Measurements from ENCODE around the gene DYNC1LI2. TPM values are rescaled to one million over a fixed set of nuclear protein-coding genes. Genes with fewer than 3 reads are reported as not detected.

Gene DYNC1LI2
- total and polyA plus RNA-seq, 2 donors (not counting 1 experiment from before 2014, with no cell fraction given) = 33.9 to 109 TPM

- no peak for DNase-seq
- Histone ChIP-seq H3K4me1 (ENCODE audit: control insufficient read depth in 2 of 2, insufficient read depth in 2 of 2, low read length in 2 of 2) (no peaks in the 10 kb centered on the region), H3K36me3 (replicated peaks in 1 of 2; ENCODE audit: control extremely low read depth in 1 of 2, control insufficient read depth in 1 of 2, extremely low read depth in 1 of 2, insufficient read depth in 2 of 2, low read length in 1 of 2) (peaks cover 7 to 18% of the 10 kb centered on the region in 2 experiments), H3K4me3 (ENCODE audit: control extremely low read depth in 1 of 5, extremely low read depth in 1 of 5, insufficient read depth in 1 of 5, low read depth in 2 of 5, low read length in 4 of 5) (no peak overlapping the region), H3K4me2 (replicated peaks; ENCODE audit: low read depth, low read length, poor library complexity, severe bottlenecking) (no peak overlapping the region), H3K27me3 (replicated peaks in 1 of 4; ENCODE audit: control extremely low read depth in 1 of 4, control insufficient read depth in 3 of 4, insufficient read depth in 4 of 4, low read length in 3 of 4) (no peaks in the 10 kb centered on the region), H2AFZ (ENCODE audit: insufficient read depth, low read depth, low read length, poor library complexity, severe bottlenecking) (no peak overlapping the region), H3K9ac (ENCODE audit: low read length) (no peak overlapping the region), H4K20me1 (ENCODE audit: control insufficient read depth, insufficient read depth, low read length, poor library complexity, severe bottlenecking) (no peaks in the 10 kb centered on the region), H3K27ac (ENCODE audit: low read length in 2 of 2) (no peak overlapping the region), H3K9me3 (ENCODE audit: control extremely low read depth in 1 of 3, control insufficient read depth in 2 of 3, insufficient read depth in 1 of 3, low read length in 2 of 3) (no peaks in the 10 kb centered on the region), H3K79me2 (ENCODE audit: control insufficient read depth, insufficient read depth, low read length) (no peaks in the 10 kb centered on the region)
- intact Hi-C loops (cut with micrococcal nuclease) = no loop called here
- ChIA-PET CTCF (no interaction called here), POLR2A (no interaction called here)
- no peak overlapping the region for H3K27ac Mint-ChIP-seq
- no peaks in the 10 kb centered on the region for H3K27me3 Mint-ChIP-seq
- TF ChIP-seq CTCF (IDR thresholded peaks at IDR 0.05) (no peak), EZH2 (IDR thresholded peaks at IDR 0.05; ENCODE audit: borderline replicate concordance, insufficient read depth, low read depth, low read length, poor library complexity, severe bottlenecking) (no peak)
- ATAC-seq (ENCODE audit: low read depth) = no peak
- no peaks in the 10 kb centered on the region for H3K9me3 Mint-ChIP-seq (ENCODE audit: insufficient read depth)
- no peaks in the 10 kb centered on the region for H3K4me1 Mint-ChIP-seq
- no peak overlapping the region for H3K4me3 Mint-ChIP-seq
- no CpG with 5 or more reads among the region's 4 CpGs for WGBS (ENCODE audit: insufficient coverage)
These were observed 32.2 kb downstream of the DYNC1LI2 start for GRCh38 chr16:66719246-66719645.

GRCh38 chr16:66717776-66718175 lies 33.6 kb downstream of the DYNC1LI2 start:
- H3K4me3 ChIP-seq (ENCODE audit: control extremely low read depth in 1 of 5, extremely low read depth in 1 of 5, insufficient read depth in 1 of 5, low read depth in 2 of 5, low read length in 4 of 5) = no peak overlapping the region
- no peaks in the 10 kb centered on the region for H3K9me3 Mint-ChIP-seq (ENCODE audit: insufficient read depth)
- H3K27me3 ChIP-seq (replicated peaks in 1 of 4; ENCODE audit: control extremely low read depth in 1 of 4, control insufficient read depth in 3 of 4, insufficient read depth in 4 of 4, low read length in 3 of 4) = no peaks in the 10 kb centered on the region
- ChIA-PET POLR2A (no interaction called here), CTCF (no interaction called here)
- H3K4me2 ChIP-seq (replicated peaks; ENCODE audit: low read depth, low read length, poor library complexity, severe bottlenecking) = no peak overlapping the region
- no peak overlapping the region for H3K27ac ChIP-seq (ENCODE audit: low read length in 2 of 2)
- H4K20me1 ChIP-seq (ENCODE audit: control insufficient read depth, insufficient read depth, low read length, poor library complexity, severe bottlenecking) = no peaks in the 10 kb centered on the region
- H3K27ac Mint-ChIP-seq = no peak overlapping the region
- ATAC-seq (ENCODE audit: low read depth) (no peak), DNase-seq (no peak)
- no peak overlapping the region for H2AFZ ChIP-seq (ENCODE audit: insufficient read depth, low read depth, low read length, poor library complexity, severe bottlenecking)
- peaks cover 2% of the 10 kb centered on the region for H3K27me3 Mint-ChIP-seq
- H3K4me3 Mint-ChIP-seq = no peak overlapping the region
- peaks cover 3 to 5% of the 10 kb centered on the region in 2 experiments for H3K36me3 ChIP-seq (replicated peaks in 1 of 2; ENCODE audit: control extremely low read depth in 1 of 2, control insufficient read depth in 1 of 2, extremely low read depth in 1 of 2, insufficient read depth in 2 of 2, low read length in 1 of 2)
- WGBS (ENCODE audit: insufficient coverage) = no CpG with 5 or more reads among the region's 4 CpGs
- H3K79me2 ChIP-seq (ENCODE audit: control insufficient read depth, insufficient read depth, low read length) = no peaks in the 10 kb centered on the region
- no peaks in the 10 kb centered on the region for H3K9me3 ChIP-seq (ENCODE audit: control extremely low read depth in 1 of 3, control insufficient read depth in 2 of 3, insufficient read depth in 1 of 3, low read length in 2 of 3)
- H3K9ac ChIP-seq (ENCODE audit: low read length) = no peak overlapping the region
- intact Hi-C loops (cut with micrococcal nuclease) = no loop called here
- no peaks in the 10 kb centered on the region for H3K4me1 ChIP-seq (ENCODE audit: control insufficient read depth in 2 of 2, insufficient read depth in 2 of 2, low read length in 2 of 2)
- TF ChIP-seq CTCF (IDR thresholded peaks at IDR 0.05) = no peak
- TF ChIP-seq EZH2 (IDR thresholded peaks at IDR 0.05; ENCODE audit: borderline replicate concordance, insufficient read depth, low read depth, low read length, poor library complexity, severe bottlenecking) = no peak
- no peaks in the 10 kb centered on the region for H3K4me1 Mint-ChIP-seq
